Stomach (tissue), 4 donors: ENCODE results near the gene PEX3.

Source experiments
- EP300 ChIP-seq: sonication (generic); formaldehyde crosslinking; IDR thresholded peaks from one replicate; pipeline ENCODE4 v1.6.1; 2017; ENCODE audit warnings: antibody characterized with exemption
- POLR2A ChIP-seq, 4 donors: fragments of 450-650 bp; IDR thresholded peaks; one replicate each; pipeline ENCODE4 v1.6.1; 2016; ENCODE audit warnings: antibody characterized with exemption in 4 of 4, control low read depth in 2 of 4, mild to moderate bottlenecking in 1 of 4, moderate library complexity in 1 of 4
- POLR2AphosphoS5 ChIP-seq, 3 donors: sonication (generic); formaldehyde crosslinking; IDR thresholded peaks; one replicate each; pipeline ENCODE4 v1.6.1; 2016; ENCODE audit warnings: antibody characterized with exemption in 3 of 3
- TF ChIP-seq, protein P1 (sequence below), 7 experiments: fragments of 450-650 bp in 4 of 7; fragments of 200-600 bp in 3 of 7; sonication (generic) in 3 of 7; IDR thresholded peaks; one replicate each; pipeline ENCODE4 v1.5.1; 2016 to 2019; ENCODE audit warnings: antibody characterized with exemption in 7 of 7, control low read depth in 2 of 7, mild to moderate bottlenecking in 1 of 7

DNA sequence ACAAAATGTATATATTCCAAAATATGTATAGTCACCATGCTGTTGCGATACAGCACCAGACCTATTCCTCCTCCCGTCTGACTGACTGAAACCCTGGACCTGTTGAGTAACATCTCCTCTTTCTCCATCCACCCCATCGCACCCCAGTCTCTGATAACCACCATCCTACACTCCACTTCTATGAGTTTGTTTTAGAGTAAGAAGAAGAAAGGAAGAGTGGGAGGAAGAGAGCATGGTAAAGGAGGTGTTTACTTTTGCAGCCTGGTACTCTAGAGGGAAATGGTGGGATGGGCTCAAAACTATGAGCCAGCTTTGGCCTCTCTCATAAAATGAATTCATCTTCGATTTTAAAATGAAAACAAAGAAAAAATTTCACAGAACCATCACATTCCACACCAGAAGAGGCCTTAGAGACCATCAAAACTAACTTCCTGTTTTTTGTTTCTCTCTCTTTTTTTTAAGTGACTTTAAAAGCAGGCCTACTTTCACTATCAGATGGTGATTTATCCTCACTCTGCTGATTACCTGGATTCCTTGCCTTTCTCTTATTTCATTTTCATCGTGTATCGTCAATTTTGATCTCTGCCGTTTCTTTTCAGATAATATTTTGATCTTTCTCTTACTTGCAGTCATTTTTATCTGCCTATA, 77.7 kb downstream of the PEX3 start:
- TF ChIP-seq EP300 (no peak), POLR2A (IDR thresholded peaks at IDR 0.05) (no peak), POLR2AphosphoS5 (IDR thresholded peaks at IDR 0.05) (no peak)
- TF ChIP-seq, protein P1, sequence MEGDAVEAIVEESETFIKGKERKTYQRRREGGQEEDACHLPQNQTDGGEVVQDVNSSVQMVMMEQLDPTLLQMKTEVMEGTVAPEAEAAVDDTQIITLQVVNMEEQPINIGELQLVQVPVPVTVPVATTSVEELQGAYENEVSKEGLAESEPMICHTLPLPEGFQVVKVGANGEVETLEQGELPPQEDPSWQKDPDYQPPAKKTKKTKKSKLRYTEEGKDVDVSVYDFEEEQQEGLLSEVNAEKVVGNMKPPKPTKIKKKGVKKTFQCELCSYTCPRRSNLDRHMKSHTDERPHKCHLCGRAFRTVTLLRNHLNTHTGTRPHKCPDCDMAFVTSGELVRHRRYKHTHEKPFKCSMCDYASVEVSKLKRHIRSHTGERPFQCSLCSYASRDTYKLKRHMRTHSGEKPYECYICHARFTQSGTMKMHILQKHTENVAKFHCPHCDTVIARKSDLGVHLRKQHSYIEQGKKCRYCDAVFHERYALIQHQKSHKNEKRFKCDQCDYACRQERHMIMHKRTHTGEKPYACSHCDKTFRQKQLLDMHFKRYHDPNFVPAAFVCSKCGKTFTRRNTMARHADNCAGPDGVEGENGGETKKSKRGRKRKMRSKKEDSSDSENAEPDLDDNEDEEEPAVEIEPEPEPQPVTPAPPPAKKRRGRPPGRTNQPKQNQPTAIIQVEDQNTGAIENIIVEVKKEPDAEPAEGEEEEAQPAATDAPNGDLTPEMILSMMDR (IDR thresholded peaks at IDR 0.05): no peak
